GM21619 (cell line): ENCODE results near the gene NPTX1.

Experiments
- ATAC-seq: cut with Tn5 transposase; IDR thresholded peaks from one replicate; pipeline ENCODE4 v1.9.1; 2021; ENCODE audit not compliant: unreplicated experiment

Gene NPTX1

GRCh38 chr17:80446645-80447405, 29.6 kb downstream of the NPTX1 start:
- ATAC-seq: no peak

GRCh38 chr17:80445726-80446110, 30.7 kb downstream of the NPTX1 start:
- ATAC-seq: no peak

- ATAC-seq: no peak
Measured at GRCh38 chr17:80445007-80445725, 31.2 kb downstream of the NPTX1 start.

- ATAC-seq: no peak
Measured at GRCh38 chr17:80444644-80444979, 31.8 kb downstream of the NPTX1 start.

- no peak for ATAC-seq
Measured at GRCh38 chr17:80443916-80444643, 32.3 kb downstream of the NPTX1 start.

- ATAC-seq: no peak
Measured at GRCh38 chr17:80443498-80443897, 32.9 kb downstream of the NPTX1 start.

- ATAC-seq: no peak
Measured at GRCh38 chr17:80442764-80443163, 33.6 kb downstream of the NPTX1 start.

- no peak for ATAC-seq
Measured at GRCh38 chr17:80442323-80442659, 34.1 kb downstream of the NPTX1 start.

- ATAC-seq: no peak
Measured at GRCh38 chr17:80441598-80442322, 34.6 kb downstream of the NPTX1 start.

- ATAC-seq: no peak
Measured at GRCh38 chr17:80441133-80441578, 35.3 kb downstream of the NPTX1 start.

GRCh38 chr17:80439499-80439898, 36.9 kb downstream of the NPTX1 start:
- ATAC-seq: no peak

GRCh38 chr17:80438806-80439205, 37.6 kb downstream of the NPTX1 start:
- no peak for ATAC-seq

- ATAC-seq: no peak
Measured at GRCh38 chr17:80437532-80437931, 38.9 kb downstream of the NPTX1 start.

GRCh38 chr17:80433916-80434666, 42.3 kb downstream of the NPTX1 start:
- no peak for ATAC-seq

GRCh38 chr17:80432961-80433550, 43.4 kb downstream of the NPTX1 start:
- ATAC-seq: no peak

- ATAC-seq: no peak
Measured at GRCh38 chr17:80432350-80432955, 44.0 kb downstream of the NPTX1 start.

GRCh38 chr17:80431246-80432195, 44.9 kb downstream of the NPTX1 start:
- no peak for ATAC-seq

- no peak for ATAC-seq
Measured at GRCh38 chr17:80430446-80431245, 45.8 kb downstream of the NPTX1 start.
